DOHH2 (cell line): ENCODE measurements around the gene NUTM2F.
"Not testable (repeated sequence)": the region's sequence is repeated elsewhere in the genome, so short reads cannot be mapped to it uniquely, and the experiment has no call there.

Source experiments
- CTCF ChIP-seq: fragments of 200-600 bp; sonication (generic); IDR thresholded peaks from one replicate; pipeline ENCODE4 v1.5.1; 2014; ENCODE audit warnings: antibody characterized with exemption, mild to moderate bottlenecking, low read depth, low read length; ENCODE audit not compliant: poor library complexity, severe bottlenecking
- EZH2phosphoT487 ChIP-seq: fragments of 200-600 bp; sonication (generic); IDR thresholded peaks from 2 replicates; pipeline ENCODE4 v1.6.1; 2017; ENCODE audit warnings: borderline replicate concordance, mild to moderate bottlenecking, antibody characterized with exemption, low read length, moderate library complexity, mixed read lengths

DNA sequence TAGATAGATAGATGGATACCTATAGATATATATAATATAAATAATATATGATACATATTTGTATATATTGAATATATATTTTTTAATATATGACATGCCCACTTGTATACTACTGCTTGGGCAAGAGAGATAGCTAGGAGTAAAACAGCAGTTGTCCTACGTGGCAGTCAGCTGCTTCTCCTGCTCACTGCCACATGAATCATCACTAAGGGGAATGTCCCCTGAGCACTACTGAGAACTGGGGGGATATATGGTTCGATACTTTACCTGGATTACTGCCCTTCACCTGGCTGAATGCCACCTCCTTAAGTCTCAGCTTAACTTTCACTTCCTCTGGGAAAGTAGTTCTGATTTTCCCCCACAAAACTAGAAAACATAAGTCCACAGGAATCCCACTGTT is 13.3 kb upstream of the NUTM2F start:
- not testable (repeated sequence) for TF ChIP-seq CTCF, EZH2phosphoT487
